Stimulated activated CD8-positive, alpha-beta memory T cell treated with anti-CD3 and anti-CD28 coated beads, Interleukin-4, amount 100 ng/mL, for 1 hour (primary cell): ENCODE data around the gene IPO4.
"Not testable (repeated sequence)": the region's sequence is repeated elsewhere in the genome, so short reads cannot be mapped to it uniquely, and the experiment has no call there.

Source experiments
- DNase-seq, 2 donors: peaks; one replicate each; pipeline ENCODE4 v3.0.0-alpha.2; 2020; ENCODE audit warnings: low read depth in 2 of 2, low spot score in 1 of 2

The IPO4 gene

GRCh38 chr14:24188251-24189058, at the start of gene IPO4:
TSS of gene IPO4 (minus strand) at chr14:24188816. CDS start at chr14:24188787, 29 bp downstream.
- peak; percentile 86 to 91 for DNase-seq

GRCh38 chr14:24238123-24238522, 49.5 kb upstream of the IPO4 start:
- no peak for DNase-seq

- no peak for DNase-seq
Observed at GRCh38 chr14:24237463-24237955, 48.9 kb upstream of the IPO4 start.

- no peak for DNase-seq
Observed at GRCh38 chr14:24236689-24237462, 48.3 kb upstream of the IPO4 start.

- no peak for DNase-seq
Observed at GRCh38 chr14:24235804-24236688, 47.4 kb upstream of the IPO4 start.

- no peak for DNase-seq
Observed at GRCh38 chr14:24234095-24235005, 45.7 kb upstream of the IPO4 start.

- DNase-seq, result no peak
Observed at GRCh38 chr14:24233538-24233866, 44.9 kb upstream of the IPO4 start.

GRCh38 chr14:24232645-24233537, 44.3 kb upstream of the IPO4 start, which contains the start of gene GMPR2:
TSS of gene GMPR2 (plus strand) at chr14:24232929. CDS start at chr14:24233254, 325 bp downstream.
- DNase-seq, result no peak

- DNase-seq, result peak; percentile 59 to 75
Observed at GRCh38 chr14:24232121-24232644, 43.6 kb upstream of the IPO4 start, which contains the start of gene NEDD8. TSS of gene NEDD8 (minus strand) at chr14:24232367. CDS start at chr14:24232267, 100 bp downstream.

- DNase-seq, result no peak
Observed at GRCh38 chr14:24231263-24232120, 42.9 kb upstream of the IPO4 start.

- DNase-seq, result no peak
Observed at GRCh38 chr14:24228902-24229301, 40.3 kb upstream of the IPO4 start.

- DNase-seq, result no peak
Observed at GRCh38 chr14:24226473-24226872, 37.9 kb upstream of the IPO4 start.

GRCh38 chr14:24224618-24225071, 36.0 kb upstream of the IPO4 start:
- no peak for DNase-seq

GRCh38 chr14:24222987-24223386, 34.4 kb upstream of the IPO4 start:
- DNase-seq, result not testable (repeated sequence)

GRCh38 chr14:24219521-24219920, 30.9 kb upstream of the IPO4 start:
- no peak for DNase-seq

- no peak for DNase-seq
Observed at GRCh38 chr14:24219080-24219479, 30.5 kb upstream of the IPO4 start.

- DNase-seq, result not testable (repeated sequence)
Observed at GRCh38 chr14:24216876-24217275, 28.3 kb upstream of the IPO4 start.

- DNase-seq, result no peak
Observed at GRCh38 chr14:24216345-24216699, 27.7 kb upstream of the IPO4 start.
